ENCODE data around the gene DLG2.

Gene DLG2

GRCh38 chr11:84950569-84951270, 676.4 kb downstream of the DLG2 start:
- no peak for DNase-seq (ENCODE audit: low read depth in 1 of 2, low spot score in 1 of 2)
- Histone ChIP-seq H3K4me3 (replicated peaks; ENCODE audit: insufficient read depth, low read length) (no peak overlapping the region), H3K27me3 (ENCODE audit: insufficient read depth, poor library complexity, severe bottlenecking) (no peaks in the 10 kb centered on the region), H3K27ac (replicated peaks) (no peak overlapping the region)
- TF ChIP-seq SPI1 (IDR thresholded peaks at IDR 0.05; ENCODE audit: borderline replicate concordance, low read depth) (no peak), GABPA (IDR thresholded peaks at IDR 0.05; ENCODE audit: low read depth) (no peak), REST (IDR thresholded peaks at IDR 0.05; ENCODE audit: insufficient replicate concordance, low read depth) (no peak), POLR2AphosphoS5 (IDR thresholded peaks at IDR 0.05; ENCODE audit: low read depth) (no peak), CTCF (IDR thresholded peaks at IDR 0.05; ENCODE audit: insufficient read depth, low read length) (no peak)

GRCh38 chr11:84947970-84948580, 679.1 kb downstream of the DLG2 start:
- no peak overlapping the region for H3K4me3 ChIP-seq (replicated peaks; ENCODE audit: insufficient read depth, low read length)
- TF ChIP-seq POLR2AphosphoS5 (IDR thresholded peaks at IDR 0.05; ENCODE audit: low read depth) (no peak), GABPA (IDR thresholded peaks at IDR 0.05; ENCODE audit: low read depth) (no peak), REST (IDR thresholded peaks at IDR 0.05; ENCODE audit: insufficient replicate concordance, low read depth) (no peak), CTCF (IDR thresholded peaks at IDR 0.05; ENCODE audit: insufficient read depth, low read length) (no peak), SPI1 (IDR thresholded peaks at IDR 0.05; ENCODE audit: borderline replicate concordance, low read depth) (no peak)
- no peak for DNase-seq (ENCODE audit: low read depth in 1 of 2, low spot score in 1 of 2)
- no peaks in the 10 kb centered on the region for H3K27me3 ChIP-seq (ENCODE audit: insufficient read depth, poor library complexity, severe bottlenecking)
- H3K27ac ChIP-seq (replicated peaks), result no peak overlapping the region

GRCh38 chr11:84947070-84947469, 680.1 kb downstream of the DLG2 start:
- H3K4me3 ChIP-seq (replicated peaks; ENCODE audit: insufficient read depth, low read length), result no peak overlapping the region
- TF ChIP-seq SPI1 (IDR thresholded peaks at IDR 0.05; ENCODE audit: borderline replicate concordance, low read depth), result no peak
- no peak for TF ChIP-seq CTCF (IDR thresholded peaks at IDR 0.05; ENCODE audit: insufficient read depth, low read length)
- no peak for TF ChIP-seq GABPA (IDR thresholded peaks at IDR 0.05; ENCODE audit: low read depth)
- no peak for TF ChIP-seq REST (IDR thresholded peaks at IDR 0.05; ENCODE audit: insufficient replicate concordance, low read depth)
- no peak for TF ChIP-seq POLR2AphosphoS5 (IDR thresholded peaks at IDR 0.05; ENCODE audit: low read depth)

More at GRCh38 chr11:84947070-84947469, 680.1 kb downstream of the DLG2 start:
- Histone ChIP-seq H3K27ac (replicated peaks) (no peak overlapping the region), H3K27me3 (ENCODE audit: insufficient read depth, poor library complexity, severe bottlenecking) (no peaks in the 10 kb centered on the region)
- DNase-seq (ENCODE audit: low read depth in 1 of 2, low spot score in 1 of 2), result no peak
